Osteocyte (in vitro differentiated cells): ENCODE results near the gene PITRM1. TPM values are rescaled to one million over a fixed set of nuclear protein-coding genes. Genes with fewer than 3 reads are reported as not detected.

ENCODE experiments used
- DNase-seq: peaks from one replicate; pipeline ENCODE4 v3.0.0; 2021; ENCODE audit warnings: mixed read lengths; ENCODE audit not compliant: unreplicated experiment; ENCODE audit errors: extremely low spot score
- H3K27ac Mint-ChIP-seq: one replicate; pipeline ENCODE4 v1.8.0; 2021; ENCODE audit warnings: mild to moderate bottlenecking, mixed read lengths; ENCODE audit not compliant: unreplicated experiment
- H3K27me3 Mint-ChIP-seq: one replicate; pipeline ENCODE4 v1.8.0; 2021; ENCODE audit warnings: mixed read lengths; ENCODE audit not compliant: unreplicated experiment
- H3K36me3 Mint-ChIP-seq: one replicate; pipeline ENCODE4 v1.8.0; 2021; ENCODE audit warnings: mixed read lengths; ENCODE audit not compliant: unreplicated experiment
- H3K4me1 Mint-ChIP-seq: one replicate; pipeline ENCODE4 v1.8.0; 2021; ENCODE audit warnings: mixed read lengths; ENCODE audit not compliant: unreplicated experiment
- H3K4me3 Mint-ChIP-seq: one replicate; pipeline ENCODE4 v1.8.0; 2021; ENCODE audit warnings: mild to moderate bottlenecking, moderate library complexity, mixed read lengths; ENCODE audit not compliant: unreplicated experiment
- H3K9me3 Mint-ChIP-seq: one replicate; pipeline ENCODE4 v1.8.0; 2021; ENCODE audit warnings: mixed read lengths; ENCODE audit not compliant: unreplicated experiment
- total RNA-seq: library from RNA; stranded (reverse); gene quantifications from 2 replicates; pipeline ENCODE4 v1.2.1, GENCODE V29; 2021
- TF ChIP-seq, protein P1 (sequence below): fragments of 200-600 bp; sonication (generic); IDR thresholded peaks from 2 replicates; pipeline ENCODE4 v1.5.0; 2021; ENCODE audit warnings: antibody characterized with exemption, mild to moderate bottlenecking, moderate library complexity

PITRM1 gene
- total RNA-seq, 1 donor from 2014 or later: 76.5 TPM

DNA sequence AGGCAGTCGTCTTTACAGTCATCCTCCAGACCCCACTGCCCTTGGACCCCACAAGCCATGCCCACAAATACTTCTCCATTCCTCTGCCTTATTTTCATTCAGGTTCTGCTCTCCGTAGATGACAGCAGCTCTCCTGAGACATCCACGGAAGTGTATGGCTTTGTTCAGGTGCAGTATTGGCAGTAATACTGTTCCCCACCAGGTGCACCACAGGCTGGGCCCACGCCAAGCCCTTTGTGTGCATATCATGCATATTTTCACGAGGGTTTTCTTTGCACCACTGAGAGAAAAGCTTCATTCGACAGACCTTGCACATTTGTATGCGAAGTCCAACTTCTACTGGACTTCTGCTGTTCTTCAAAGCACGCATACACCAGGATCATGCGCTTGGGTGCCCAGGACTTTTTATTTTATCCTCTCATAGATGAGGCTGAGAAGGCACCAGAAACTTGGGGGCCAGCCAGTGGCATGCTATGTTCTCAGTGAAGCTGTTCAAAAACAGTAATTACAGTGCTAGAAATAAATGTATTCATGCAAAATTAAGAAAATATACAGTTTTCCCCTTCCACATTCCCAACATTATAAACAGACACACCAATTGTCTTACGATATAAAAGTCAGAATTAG lies 37.8 kb upstream of the PITRM1 start:
- Mint-ChIP-seq H3K27me3 (peaks cover 10% of the 10 kb centered on the region), H3K4me3 (no peak overlapping the region), H3K4me1 (peaks cover 4% of the 10 kb centered on the region), H3K36me3 (no peaks in the 10 kb centered on the region), H3K27ac (no peak overlapping the region), H3K9me3 (no peaks in the 10 kb centered on the region)
- TF ChIP-seq, protein P1, sequence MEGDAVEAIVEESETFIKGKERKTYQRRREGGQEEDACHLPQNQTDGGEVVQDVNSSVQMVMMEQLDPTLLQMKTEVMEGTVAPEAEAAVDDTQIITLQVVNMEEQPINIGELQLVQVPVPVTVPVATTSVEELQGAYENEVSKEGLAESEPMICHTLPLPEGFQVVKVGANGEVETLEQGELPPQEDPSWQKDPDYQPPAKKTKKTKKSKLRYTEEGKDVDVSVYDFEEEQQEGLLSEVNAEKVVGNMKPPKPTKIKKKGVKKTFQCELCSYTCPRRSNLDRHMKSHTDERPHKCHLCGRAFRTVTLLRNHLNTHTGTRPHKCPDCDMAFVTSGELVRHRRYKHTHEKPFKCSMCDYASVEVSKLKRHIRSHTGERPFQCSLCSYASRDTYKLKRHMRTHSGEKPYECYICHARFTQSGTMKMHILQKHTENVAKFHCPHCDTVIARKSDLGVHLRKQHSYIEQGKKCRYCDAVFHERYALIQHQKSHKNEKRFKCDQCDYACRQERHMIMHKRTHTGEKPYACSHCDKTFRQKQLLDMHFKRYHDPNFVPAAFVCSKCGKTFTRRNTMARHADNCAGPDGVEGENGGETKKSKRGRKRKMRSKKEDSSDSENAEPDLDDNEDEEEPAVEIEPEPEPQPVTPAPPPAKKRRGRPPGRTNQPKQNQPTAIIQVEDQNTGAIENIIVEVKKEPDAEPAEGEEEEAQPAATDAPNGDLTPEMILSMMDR: no peak
- DNase-seq: no peak

DNA sequence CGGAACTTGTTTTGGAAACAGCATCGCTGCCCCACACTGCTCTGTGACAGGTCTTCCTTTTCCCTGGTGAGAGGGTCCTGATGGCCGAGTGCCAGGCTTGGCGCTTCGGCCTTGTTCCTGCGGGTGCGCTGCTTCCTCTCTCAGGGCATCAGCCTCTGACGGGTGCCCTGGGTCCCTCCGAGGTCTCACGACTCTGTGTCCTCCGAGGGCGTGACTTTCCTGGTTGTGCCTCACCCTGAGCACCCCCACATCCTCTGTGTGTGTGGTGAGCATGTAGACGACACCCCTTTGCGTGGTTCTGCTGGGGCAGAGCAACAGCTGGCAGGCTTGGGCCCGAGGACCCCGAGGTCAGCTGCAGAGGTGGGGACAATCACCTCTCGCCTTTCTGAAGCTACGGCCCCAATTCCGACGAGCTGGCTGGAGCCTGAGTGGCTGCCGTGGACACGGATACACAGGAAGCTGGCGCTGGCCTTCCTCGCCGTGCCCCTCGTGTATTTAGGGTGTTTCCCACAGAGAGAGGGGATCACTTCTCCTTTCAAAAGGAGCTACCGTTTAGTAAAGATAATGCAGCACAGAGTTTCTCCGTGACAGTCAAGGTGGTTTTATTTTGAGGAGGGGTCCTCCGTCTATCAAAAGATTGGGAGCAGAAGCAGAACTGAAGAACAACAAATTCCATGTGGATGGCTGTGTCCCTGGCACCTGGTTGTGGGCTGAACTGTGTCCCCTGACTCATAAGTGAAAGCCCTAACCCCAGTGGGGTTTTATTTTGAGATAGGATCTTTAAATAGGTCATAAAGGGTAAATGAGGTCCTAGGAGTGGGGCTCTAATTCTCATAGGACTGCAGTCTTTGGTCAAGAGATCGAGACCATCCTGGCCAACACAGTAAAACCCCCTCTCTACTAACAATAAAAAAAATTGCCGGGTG lies 36.2 kb upstream of the PITRM1 start:
- peaks cover 4% of the 10 kb centered on the region for H3K4me1 Mint-ChIP-seq
- H3K4me3 Mint-ChIP-seq: no peak overlapping the region
- no peak for DNase-seq
- TF ChIP-seq, protein P1: no peak
- H3K27ac Mint-ChIP-seq: no peak overlapping the region
- H3K9me3 Mint-ChIP-seq: no peaks in the 10 kb centered on the region
- peaks cover 10% of the 10 kb centered on the region for H3K27me3 Mint-ChIP-seq
- no peaks in the 10 kb centered on the region for H3K36me3 Mint-ChIP-seq

DNA sequence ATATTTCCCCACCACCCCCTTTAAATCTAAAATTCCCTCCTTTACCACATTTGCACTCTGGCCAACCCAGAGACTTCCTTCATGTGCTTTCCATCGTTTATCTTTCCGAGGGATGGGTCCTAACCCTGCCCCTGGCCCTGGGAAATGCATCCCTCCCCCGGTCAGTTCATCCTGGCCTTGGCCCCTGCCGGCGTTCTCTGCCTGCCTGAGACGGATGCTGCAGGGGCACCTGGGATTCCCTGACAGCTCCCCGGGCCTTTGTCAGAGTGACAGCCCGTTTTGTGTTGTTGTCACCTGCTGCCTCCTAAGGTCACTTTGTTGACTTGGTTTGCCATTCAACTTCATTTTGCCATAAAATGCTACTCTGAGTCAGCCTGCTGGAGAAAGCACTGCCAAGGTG lies 34.8 kb upstream of the PITRM1 start:
- DNase-seq: no peak
- H3K9me3 Mint-ChIP-seq: no peaks in the 10 kb centered on the region
- H3K27me3 Mint-ChIP-seq: peaks cover 10% of the 10 kb centered on the region
- no peaks in the 10 kb centered on the region for H3K36me3 Mint-ChIP-seq
- H3K4me1 Mint-ChIP-seq: peaks cover 4% of the 10 kb centered on the region
- no peak overlapping the region for H3K27ac Mint-ChIP-seq
- no peak overlapping the region for H3K4me3 Mint-ChIP-seq
- TF ChIP-seq, protein P1: no peak

DNA sequence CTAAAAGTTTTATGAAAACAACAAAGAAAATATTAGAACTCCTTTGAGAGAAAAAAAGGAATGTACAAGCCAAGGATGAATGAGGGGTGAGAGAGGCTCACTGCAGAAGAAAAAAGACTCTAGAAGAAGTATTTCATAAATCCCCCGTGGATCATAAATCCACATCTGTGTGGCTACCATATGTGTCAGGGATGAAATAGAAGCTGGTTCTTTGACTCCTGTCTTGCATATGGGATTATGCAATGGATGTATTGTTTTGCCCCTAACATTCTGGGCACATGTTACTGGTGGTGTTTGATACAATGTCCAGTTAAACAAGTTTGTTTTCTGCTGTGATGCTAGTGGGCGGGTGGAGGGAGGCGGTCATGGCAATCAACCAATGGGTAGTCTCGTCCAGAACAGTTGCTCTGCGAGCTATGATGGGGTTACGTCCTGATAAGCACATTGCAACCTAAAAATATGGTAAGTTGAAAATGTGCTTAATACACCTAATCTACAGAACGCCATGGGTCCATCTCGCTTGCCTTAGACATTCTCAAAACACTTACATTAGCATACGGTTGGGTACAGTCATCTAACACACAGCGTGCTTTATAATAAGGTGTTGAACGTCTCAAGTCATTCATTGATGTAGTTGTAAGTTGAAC lies 34.1 kb upstream of the PITRM1 start:
- no peak for DNase-seq
- Mint-ChIP-seq H3K9me3 (no peaks in the 10 kb centered on the region), H3K27me3 (peaks cover 10% of the 10 kb centered on the region), H3K4me1 (peaks cover 4% of the 10 kb centered on the region), H3K27ac (no peak overlapping the region), H3K4me3 (no peak overlapping the region), H3K36me3 (no peaks in the 10 kb centered on the region)
- TF ChIP-seq, protein P1: no peak

GRCh38 chr10:3203972-3204371 lies 31.4 kb upstream of the PITRM1 start:
- peaks cover 4% of the 10 kb centered on the region for H3K4me1 Mint-ChIP-seq
- H3K9me3 Mint-ChIP-seq: no peaks in the 10 kb centered on the region
- no peak overlapping the region for H3K4me3 Mint-ChIP-seq
- H3K27ac Mint-ChIP-seq: no peak overlapping the region
- TF ChIP-seq, protein P1: no peak
- DNase-seq: no peak
- no peaks in the 10 kb centered on the region for H3K27me3 Mint-ChIP-seq
- H3K36me3 Mint-ChIP-seq: no peaks in the 10 kb centered on the region
